Jurkat, Clone E6-1 (cell line): ENCODE data around the gene SND1.

Experiments
- DNase-seq: peaks from one replicate; pipeline ENCODE4 v3.0.0-alpha.2; 2011; ENCODE audit warnings: low read depth, low spot score
- H3K4me3 ChIP-seq: 2 replicates; pipeline ENCODE4 v1.5.1; 2011; ENCODE audit warnings: mild to moderate bottlenecking, low read length, control low read depth, moderate library complexity

The SND1 gene

GRCh38 chr7:127678337-127678736 is 26.3 kb downstream of the SND1 start:
- DNase-seq = no peak
- H3K4me3 ChIP-seq = no peak overlapping the region

GRCh38 chr7:127678947-127679346 is 27.0 kb downstream of the SND1 start:
- no peak overlapping the region for H3K4me3 ChIP-seq
- no peak for DNase-seq

- no peak overlapping the region for H3K4me3 ChIP-seq
- DNase-seq = no peak
These were observed 29.0 kb downstream of the SND1 start for GRCh38 chr7:127680983-127681382.

- no peak for DNase-seq
These were observed 30.1 kb downstream of the SND1 start for GRCh38 chr7:127682140-127682539.

GRCh38 chr7:127683776-127684681 is 32.0 kb downstream of the SND1 start:
- DNase-seq = no peak
- H3K4me3 ChIP-seq = no peak overlapping the region

More at GRCh38 chr7:127682140-127682539, 30.1 kb downstream of the SND1 start:
- H3K4me3 ChIP-seq = no peak overlapping the region

GRCh38 chr7:127689194-127689772 is 37.3 kb downstream of the SND1 start:
- DNase-seq = no peak
- H3K4me3 ChIP-seq = no peak overlapping the region

- H3K4me3 ChIP-seq = no peak overlapping the region
- no peak for DNase-seq
These were observed 38.3 kb downstream of the SND1 start for GRCh38 chr7:127690337-127690736.

GRCh38 chr7:127690806-127691205 is 38.8 kb downstream of the SND1 start:
- DNase-seq = no peak
- no peak overlapping the region for H3K4me3 ChIP-seq

GRCh38 chr7:127692200-127692599 is 40.2 kb downstream of the SND1 start:
- DNase-seq = no peak
- H3K4me3 ChIP-seq = no peak overlapping the region

- no peak for DNase-seq
- H3K4me3 ChIP-seq = no peak overlapping the region
These were observed 47.9 kb downstream of the SND1 start for GRCh38 chr7:127699853-127700252.

- no peak overlapping the region for H3K4me3 ChIP-seq
- no peak for DNase-seq
These were observed 50.2 kb downstream of the SND1 start for GRCh38 chr7:127702052-127702652.

- H3K4me3 ChIP-seq = no peak overlapping the region
- no peak for DNase-seq
These were observed 50.9 kb downstream of the SND1 start for GRCh38 chr7:127702938-127703337.

- H3K4me3 ChIP-seq = no peak overlapping the region
- no peak for DNase-seq
These were observed 52.2 kb downstream of the SND1 start for GRCh38 chr7:127704211-127704610.

- no peak overlapping the region for H3K4me3 ChIP-seq
- no peak for DNase-seq
These were observed 53.5 kb downstream of the SND1 start for GRCh38 chr7:127705461-127705959.

GRCh38 chr7:127706766-127707165 is 54.8 kb downstream of the SND1 start:
- no peak overlapping the region for H3K4me3 ChIP-seq
- DNase-seq = no peak

- no peak overlapping the region for H3K4me3 ChIP-seq
- DNase-seq = no peak
These were observed 56.2 kb downstream of the SND1 start for GRCh38 chr7:127708201-127708600.

- H3K4me3 ChIP-seq = no peak overlapping the region
- peak; percentile 68 for DNase-seq
These were observed 56.8 kb downstream of the SND1 start for GRCh38 chr7:127708788-127709187.

GRCh38 chr7:127710635-127711034 is 58.6 kb downstream of the SND1 start:
- no peak for DNase-seq
- no peak overlapping the region for H3K4me3 ChIP-seq

GRCh38 chr7:127711872-127712271 is 59.9 kb downstream of the SND1 start:
- no peak overlapping the region for H3K4me3 ChIP-seq
- no peak for DNase-seq

- no peak for DNase-seq
- no peak overlapping the region for H3K4me3 ChIP-seq
These were observed 61.0 kb downstream of the SND1 start for GRCh38 chr7:127713006-127713405.
